T-cell (primary cell): ENCODE data around the gene FAM20C. TPM values are rescaled to one million over a fixed set of nuclear protein-coding genes. Genes with fewer than 3 reads are reported as not detected.
"Not testable (repeated sequence)": the region's sequence is repeated elsewhere in the genome, so short reads cannot be mapped to it uniquely, and the experiment has no call there.

Source experiments
- ATAC-seq, 4 experiments: fragments of 200-7000 bp in 3 of 4; fragments of 150-1000 bp in 1 of 4; cut with Tn5 transposase; replicated peaks in 1 of 4; 1 replicate in 3 of 4; 2 replicates in 1 of 4; pipeline ENCODE4 v1.10.0; 2021; ENCODE audit warnings: moderate library complexity in 3 of 4, mild to moderate bottlenecking in 2 of 4, moderate number of reproducible peaks in 1 of 4
- CTCF ChIA-PET, 2 donors: fragments of 300-600 bp; sonication (Branson Sonifier 250); formaldehyde crosslinking; loops; one replicate each; lab custom pipeline; 2022; ENCODE audit warnings: antibody characterized with exemption in 2 of 2; lab: Charles Lee
- POLR2A ChIA-PET, 2 donors: fragments of 300-600 bp; sonication (Branson Sonifier 250); formaldehyde crosslinking; loops; one replicate each; lab custom pipeline; 2022; ENCODE audit warnings: antibody characterized with exemption in 2 of 2; lab: Charles Lee
- DNase-seq, 35 experiments: peaks; one replicate each; pipeline versions ENCODE4 v3.0.0 to v3.0.0-alpha.2; 2013 to 2023
- H3K27ac ChIP-seq: one replicate; pipeline ENCODE4 v1.5.1; 2013; ENCODE audit warnings: low read length
- H3K27me3 ChIP-seq, 2 experiments: replicated peaks in 1 of 2; 1 replicate in 1 of 2; 2 replicates in 1 of 2; pipeline versions ENCODE4 v1.6.1 to v1.7.0; 2013; ENCODE audit warnings: low read length in 1 of 2, mixed read lengths in 1 of 2; ENCODE audit not compliant: control insufficient read depth in 2 of 2, insufficient read depth in 2 of 2; ENCODE audit errors: extremely low read depth in 1 of 2
- H3K36me3 ChIP-seq, 2 donors: 1 replicate in 1 of 2; 2 replicates in 1 of 2; pipeline versions ENCODE4 v1.6.1 to v1.7.0; 2013; ENCODE audit warnings: low read length in 1 of 2; ENCODE audit not compliant: control insufficient read depth in 2 of 2, insufficient read depth in 1 of 2; ENCODE audit errors: extremely low read depth in 1 of 2
- H3K4me1 ChIP-seq, 2 experiments: 1 replicate in 1 of 2; 2 replicates in 1 of 2; pipeline versions ENCODE4 v1.6.1 to v1.7.0; 2013; ENCODE audit warnings: low read length in 2 of 2, mixed read lengths in 1 of 2; ENCODE audit not compliant: insufficient read depth in 2 of 2, control insufficient read depth in 1 of 2; ENCODE audit errors: extremely low read depth in 1 of 2
- H3K4me3 ChIP-seq, 2 donors: 1 replicate in 1 of 2; 2 replicates in 1 of 2; pipeline versions ENCODE4 v1.5.1 to v1.7.0; 2013; ENCODE audit warnings: mild to moderate bottlenecking in 2 of 2, low read length in 1 of 2, moderate library complexity in 1 of 2; ENCODE audit not compliant: control insufficient read depth in 1 of 2; ENCODE audit errors: extremely low read depth in 1 of 2
- H3K9me3 ChIP-seq: 2 replicates; pipeline ENCODE4 v1.7.0; 2013
- H3K27ac Mint-ChIP-seq, 2 donors: one replicate each; pipeline ENCODE4 v1.8.0; 2020 to 2021; ENCODE audit warnings: mild to moderate bottlenecking in 2 of 2, mixed read lengths in 2 of 2
- H3K27me3 Mint-ChIP-seq, 2 donors: one replicate each; pipeline ENCODE4 v1.8.0; 2021 to 2022; ENCODE audit warnings: mixed read lengths in 2 of 2
- H3K36me3 Mint-ChIP-seq: one replicate; pipeline ENCODE4 v1.8.0; 2021; ENCODE audit warnings: mixed read lengths
- H3K4me1 Mint-ChIP-seq, 3 donors: one replicate each; pipeline ENCODE4 v1.8.0; 2020 to 2022; ENCODE audit warnings: mixed read lengths in 3 of 3, mild to moderate bottlenecking in 1 of 3
- H3K4me3 Mint-ChIP-seq, 3 donors: one replicate each; pipeline ENCODE4 v1.8.0; 2020 to 2022; ENCODE audit warnings: mild to moderate bottlenecking in 3 of 3, mixed read lengths in 3 of 3, moderate library complexity in 3 of 3
- H3K9me3 Mint-ChIP-seq, 3 donors: one replicate each; pipeline ENCODE4 v1.8.0; 2020 to 2022; ENCODE audit warnings: mixed read lengths in 3 of 3
- WGBS: methylation state at CpG from one replicate; pipeline ENCODE4 v1.1.5; 2013; ENCODE audit warnings: missing lambda C conversion rate; ENCODE audit not compliant: insufficient coverage; 5-methylcytosine and 5-hydroxymethylcytosine counted together
- total RNA-seq, 35 experiments: library from RNA in 6 of 35; stranded (reverse) in 6 of 35; fragments of 120-200 nt in 1 of 35; gene quantifications; one replicate each; pipeline versions ENCODE4 v1.2.1 to v1.2.4 and lab custom pipeline; 2013 to 2026

The FAM20C gene
- total RNA-seq, 5 donors from 2014 or later (not counting 1 experiment from before 2014, with no cell fraction given), result 0.18 to 2.0 (median 1.2) TPM

- ATAC-seq, DNase-seq, CTCF ChIA-PET, H3K4me1 ChIP-seq, POLR2A ChIA-PET, H3K27ac Mint-ChIP-seq, H3K4me1 Mint-ChIP-seq, H3K4me3 ChIP-seq, H3K36me3 Mint-ChIP-seq, H3K9me3 ChIP-seq, H3K9me3 Mint-ChIP-seq, H3K27ac ChIP-seq, H3K4me3 Mint-ChIP-seq, H3K36me3 ChIP-seq: not testable (repeated sequence)
- 88% methylated on average over 13 of the region's 24 CpGs for WGBS
- H3K27me3 ChIP-seq, result peaks cover under 1 to 40% of the 10 kb centered on the region in 2 experiments
- peaks cover 5 to 28% of the 10 kb centered on the region in 2 donors for H3K27me3 Mint-ChIP-seq
Measured at GRCh38 chr7:297141-297540, 104.8 kb downstream of the FAM20C start.

DNA sequence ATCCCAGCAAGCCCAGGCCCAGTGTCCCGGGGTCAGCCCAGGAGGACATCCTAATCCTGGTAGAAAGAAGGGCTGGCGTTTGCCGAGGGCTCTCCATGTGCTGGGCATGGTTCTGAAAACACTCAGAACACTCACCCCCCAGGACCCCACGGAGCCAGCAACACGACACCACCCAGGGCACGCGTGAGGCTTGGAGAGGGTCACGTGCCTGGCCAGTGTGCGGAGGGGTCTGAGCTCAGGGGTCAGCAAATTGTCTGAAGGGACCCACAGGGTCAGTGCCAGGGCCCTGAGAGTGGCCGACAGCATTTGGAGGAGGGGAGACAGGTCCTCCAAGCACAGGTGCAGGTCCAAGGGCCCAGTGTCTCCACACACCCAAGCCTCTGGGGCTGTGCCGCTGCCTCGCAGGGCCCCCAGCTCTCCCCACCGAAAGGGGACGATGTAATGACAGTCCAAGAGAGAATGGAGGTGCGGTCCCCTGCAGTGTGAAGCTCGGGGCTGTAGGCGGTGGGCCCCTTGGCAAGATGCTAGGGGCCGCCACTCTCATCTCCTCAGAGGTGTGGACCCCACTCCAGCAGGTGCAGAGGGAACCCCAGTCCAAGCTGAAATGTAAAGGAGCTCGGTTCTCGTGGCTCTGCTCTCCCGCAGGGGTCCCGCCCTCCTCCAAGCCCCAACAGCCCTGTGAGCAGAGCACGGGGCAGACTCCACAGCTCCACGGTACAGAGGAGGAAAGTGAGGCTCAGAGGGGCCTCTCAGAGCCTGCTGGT lies 105.4 kb downstream of the FAM20C start:
- ChIA-PET CTCF (no interaction called here), POLR2A (no interaction called here)
- Mint-ChIP-seq H3K4me1 (no peaks in the 10 kb centered on the region), H3K27ac (no peak overlapping the region), H3K9me3 (no peaks in the 10 kb centered on the region), H3K4me3 (no peak overlapping the region), H3K27me3 (peaks cover 0 to 24% of the 10 kb centered on the region in 2 donors), H3K36me3 (no peaks in the 10 kb centered on the region)
- Histone ChIP-seq H3K4me3 (no peak overlapping the region), H3K36me3 (no peaks in the 10 kb centered on the region), H3K9me3 (no peaks in the 10 kb centered on the region), H3K27ac (no peak overlapping the region), H3K27me3 (peaks cover 0 to 36% of the 10 kb centered on the region in 2 experiments), H3K4me1 (no peaks in the 10 kb centered on the region)
- 82% methylated on average over 20 of the region's 24 CpGs for WGBS
- ATAC-seq (no peak), DNase-seq (no peak)

DNA sequence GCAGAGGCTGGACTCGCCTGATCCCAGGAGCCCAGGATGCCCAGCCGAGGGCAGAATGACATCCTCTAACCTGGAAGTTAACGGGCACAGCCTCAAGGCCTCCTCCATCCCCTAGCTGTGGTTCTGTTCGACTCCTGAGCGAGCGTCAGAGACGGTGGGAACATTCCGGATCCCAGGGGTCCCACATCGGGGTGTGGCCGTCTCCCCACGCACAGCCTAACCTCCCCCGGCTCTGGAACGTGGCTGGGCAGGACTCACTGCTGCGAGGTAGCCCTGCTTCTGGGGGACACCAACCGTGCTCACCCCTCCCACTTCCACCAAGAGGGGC lies 106.0 kb downstream of the FAM20C start:
- WGBS, result 76% methylated on average over 7 of the region's 15 CpGs
- no peak overlapping the region for H3K27ac ChIP-seq
- Mint-ChIP-seq H3K27ac (no peak overlapping the region), H3K36me3 (no peaks in the 10 kb centered on the region), H3K27me3 (peaks cover 0 to 21% of the 10 kb centered on the region in 2 donors), H3K9me3 (no peaks in the 10 kb centered on the region), H3K4me1 (no peaks in the 10 kb centered on the region), H3K4me3 (no peak overlapping the region)
- no peaks in the 10 kb centered on the region for H3K4me1 ChIP-seq
- ChIA-PET CTCF (no interaction called here), POLR2A (no interaction called here)
- no peaks in the 10 kb centered on the region for H3K36me3 ChIP-seq
- no peaks in the 10 kb centered on the region for H3K9me3 ChIP-seq
- ATAC-seq (no peak), DNase-seq (no peak)
- H3K4me3 ChIP-seq, result no peak overlapping the region
- H3K27me3 ChIP-seq, result peaks cover 0 to 36% of the 10 kb centered on the region in 2 experiments

DNA sequence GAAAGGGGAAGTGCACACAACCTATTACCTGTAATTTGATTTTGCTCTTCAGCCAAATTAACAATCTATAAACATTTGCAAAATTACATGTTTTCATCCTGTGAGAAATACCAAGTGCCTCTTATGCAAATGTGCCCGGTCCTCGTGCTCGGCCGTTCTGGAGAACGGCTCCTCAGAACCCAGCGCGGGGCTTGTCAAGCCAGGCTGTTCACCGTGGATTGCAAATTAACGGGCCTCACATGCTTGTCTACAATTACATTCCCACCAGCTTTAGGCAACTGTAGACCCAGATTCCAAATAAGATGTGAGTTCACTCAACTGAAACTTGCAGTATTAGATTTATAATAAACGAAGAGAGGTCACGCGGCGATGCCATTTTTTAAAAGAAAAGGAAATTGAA lies 106.4 kb downstream of the FAM20C start:
- Histone ChIP-seq H3K4me3 (no peak overlapping the region), H3K36me3 (no peaks in the 10 kb centered on the region), H3K27me3 (peaks cover 0 to 36% of the 10 kb centered on the region in 2 experiments), H3K9me3 (no peaks in the 10 kb centered on the region), H3K27ac (no peak overlapping the region), H3K4me1 (no peaks in the 10 kb centered on the region)
- Mint-ChIP-seq H3K27ac (no peak overlapping the region), H3K36me3 (no peaks in the 10 kb centered on the region), H3K4me3 (no peak overlapping the region), H3K4me1 (no peaks in the 10 kb centered on the region), H3K27me3 (peaks cover 0 to 18% of the 10 kb centered on the region in 2 donors), H3K9me3 (no peaks in the 10 kb centered on the region)
- DNase-seq (no peak), ATAC-seq (no peak)
- WGBS, result 86% methylated on average over 10 of the region's 13 CpGs
- POLR2A ChIA-PET, result no interaction called here
- CTCF ChIA-PET, result no interaction called here

- H3K36me3 ChIP-seq, result no peaks in the 10 kb centered on the region
- ChIA-PET CTCF (no interaction called here), POLR2A (no interaction called here)
- Mint-ChIP-seq H3K36me3 (no peaks in the 10 kb centered on the region), H3K27ac (no peak overlapping the region), H3K4me3 (no peak overlapping the region), H3K4me1 (no peaks in the 10 kb centered on the region), H3K27me3 (peaks cover 0 to 14% of the 10 kb centered on the region in 2 donors), H3K9me3 (no peaks in the 10 kb centered on the region)
- ATAC-seq (no peak), DNase-seq (no peak)
- no peak overlapping the region for H3K27ac ChIP-seq
- H3K4me1 ChIP-seq, result no peaks in the 10 kb centered on the region
- H3K9me3 ChIP-seq, result no peaks in the 10 kb centered on the region
- peaks cover 0 to 31% of the 10 kb centered on the region in 2 experiments for H3K27me3 ChIP-seq
- WGBS, result 83% methylated on average over 14 of the region's 15 CpGs
- H3K4me3 ChIP-seq, result no peak overlapping the region
Measured at GRCh38 chr7:299169-299568, 106.8 kb downstream of the FAM20C start.

- Mint-ChIP-seq H3K4me3 (no peak overlapping the region), H3K27ac (no peak overlapping the region), H3K27me3 (peaks cover 0 to 10% of the 10 kb centered on the region in 2 donors), H3K9me3 (no peaks in the 10 kb centered on the region), H3K4me1 (no peaks in the 10 kb centered on the region), H3K36me3 (no peaks in the 10 kb centered on the region)
- Histone ChIP-seq H3K27ac (no peak overlapping the region), H3K27me3 (peaks cover 0 to 27% of the 10 kb centered on the region in 2 experiments), H3K4me1 (no peaks in the 10 kb centered on the region), H3K36me3 (no peaks in the 10 kb centered on the region), H3K4me3 (no peak overlapping the region), H3K9me3 (no peaks in the 10 kb centered on the region)
- ATAC-seq (no peak), DNase-seq (no peak)
- ChIA-PET POLR2A (no interaction called here), CTCF (no interaction called here)
- 84% methylated on average over 14 of the region's 16 CpGs for WGBS
Measured at GRCh38 chr7:299628-300027, 107.3 kb downstream of the FAM20C start.
